B cell (primary cell): ENCODE measurements around the gene PYROXD2.

ENCODE experiments used
- CTCF ChIP-seq: fragments of 200-600 bp; IDR thresholded peaks from one replicate; pipeline ENCODE4 v1.8.0; 2022; ENCODE audit warnings: antibody characterized with exemption, mild to moderate bottlenecking
- EZH2 ChIP-seq: IDR thresholded peaks from 2 replicates; pipeline ENCODE4 v1.6.1; 2012; ENCODE audit warnings: borderline replicate concordance, low read depth, mild to moderate bottlenecking, moderate library complexity, low read length; ENCODE audit not compliant: insufficient read depth, poor library complexity, severe bottlenecking

DNA sequence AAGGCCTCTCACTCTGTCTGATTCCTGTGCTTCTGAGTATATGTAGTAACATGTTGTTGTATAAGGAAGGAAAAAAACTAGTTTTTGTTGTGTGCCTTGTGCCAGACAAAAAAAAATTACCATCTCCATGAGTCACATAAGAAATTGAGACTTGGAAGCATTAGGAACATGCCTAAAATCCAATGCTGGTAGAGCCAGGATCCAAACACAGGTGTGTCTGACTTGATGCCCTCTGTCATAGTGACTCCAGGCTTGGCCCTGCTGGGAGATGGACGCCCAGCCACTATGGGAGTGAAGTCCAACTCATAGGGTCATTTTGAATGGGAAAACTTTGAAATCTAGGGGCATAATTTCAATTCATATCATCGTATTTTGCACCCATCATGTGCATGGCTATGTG is 38.0 kb downstream of the PYROXD2 start:
- no peak for TF ChIP-seq CTCF
- no peak for TF ChIP-seq EZH2
